ENCODE results near the gene SPRR1B. TPM values are rescaled to one million over a fixed set of nuclear protein-coding genes. Genes with fewer than 3 reads are reported as not detected.

Gene SPRR1B
- total and polyA plus RNA-seq, 2 donors from 2014 or later, result not detected

DNA sequence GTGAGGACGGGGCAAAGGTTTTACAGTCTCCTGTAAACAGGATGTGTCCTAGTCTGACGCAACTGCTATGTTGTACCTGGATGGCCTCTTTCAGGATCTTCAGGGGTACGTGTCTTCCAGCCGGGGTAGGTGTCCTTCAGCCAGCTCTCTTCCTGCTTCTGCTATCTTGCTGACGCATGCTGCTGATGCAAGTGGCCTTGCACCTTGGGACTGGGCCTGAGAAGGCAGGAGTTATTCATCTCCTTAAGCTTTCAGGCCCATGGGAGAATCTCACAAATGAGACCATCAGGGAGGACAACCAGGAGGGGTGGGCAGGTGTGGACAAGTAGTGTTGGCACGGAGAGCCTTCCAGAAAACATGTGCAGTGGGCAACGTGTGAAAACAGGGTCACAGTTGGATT, 7.9 kb upstream of the SPRR1B start:
- Histone ChIP-seq H3K27me3 (ENCODE audit: control insufficient read depth, insufficient read depth, low read length) (no peaks in the 10 kb centered on the region), H3K36me3 (ENCODE audit: control insufficient read depth in 2 of 3, insufficient read depth in 3 of 3, low read length in 3 of 3) (no peaks in the 10 kb centered on the region), H3K4me3 (ENCODE audit: low read length in 3 of 3) (no peak overlapping the region), H3K27ac (ENCODE audit: low read depth in 2 of 2, low read length in 2 of 2) (no peak overlapping the region), H3K9ac (ENCODE audit: low read length in 3 of 3) (no peak overlapping the region), H3K9me3 (ENCODE audit: control insufficient read depth in 2 of 3, insufficient read depth in 1 of 3, low read length in 3 of 3) (no peaks in the 10 kb centered on the region), H3K4me1 (ENCODE audit: control insufficient read depth in 2 of 3, insufficient read depth in 2 of 3, low read depth in 1 of 3, low read length in 3 of 3) (no peaks in the 10 kb centered on the region)
- TF ChIP-seq, protein P1, sequence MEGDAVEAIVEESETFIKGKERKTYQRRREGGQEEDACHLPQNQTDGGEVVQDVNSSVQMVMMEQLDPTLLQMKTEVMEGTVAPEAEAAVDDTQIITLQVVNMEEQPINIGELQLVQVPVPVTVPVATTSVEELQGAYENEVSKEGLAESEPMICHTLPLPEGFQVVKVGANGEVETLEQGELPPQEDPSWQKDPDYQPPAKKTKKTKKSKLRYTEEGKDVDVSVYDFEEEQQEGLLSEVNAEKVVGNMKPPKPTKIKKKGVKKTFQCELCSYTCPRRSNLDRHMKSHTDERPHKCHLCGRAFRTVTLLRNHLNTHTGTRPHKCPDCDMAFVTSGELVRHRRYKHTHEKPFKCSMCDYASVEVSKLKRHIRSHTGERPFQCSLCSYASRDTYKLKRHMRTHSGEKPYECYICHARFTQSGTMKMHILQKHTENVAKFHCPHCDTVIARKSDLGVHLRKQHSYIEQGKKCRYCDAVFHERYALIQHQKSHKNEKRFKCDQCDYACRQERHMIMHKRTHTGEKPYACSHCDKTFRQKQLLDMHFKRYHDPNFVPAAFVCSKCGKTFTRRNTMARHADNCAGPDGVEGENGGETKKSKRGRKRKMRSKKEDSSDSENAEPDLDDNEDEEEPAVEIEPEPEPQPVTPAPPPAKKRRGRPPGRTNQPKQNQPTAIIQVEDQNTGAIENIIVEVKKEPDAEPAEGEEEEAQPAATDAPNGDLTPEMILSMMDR (IDR thresholded peaks at IDR 0.05; ENCODE audit: borderline replicate concordance, extremely low read depth, insufficient read depth), result no peak
- FAIRE-seq (no peak), DNase-seq (no peak)
- intact Hi-C loops (cut with DNase I), result no loop called here

DNA sequence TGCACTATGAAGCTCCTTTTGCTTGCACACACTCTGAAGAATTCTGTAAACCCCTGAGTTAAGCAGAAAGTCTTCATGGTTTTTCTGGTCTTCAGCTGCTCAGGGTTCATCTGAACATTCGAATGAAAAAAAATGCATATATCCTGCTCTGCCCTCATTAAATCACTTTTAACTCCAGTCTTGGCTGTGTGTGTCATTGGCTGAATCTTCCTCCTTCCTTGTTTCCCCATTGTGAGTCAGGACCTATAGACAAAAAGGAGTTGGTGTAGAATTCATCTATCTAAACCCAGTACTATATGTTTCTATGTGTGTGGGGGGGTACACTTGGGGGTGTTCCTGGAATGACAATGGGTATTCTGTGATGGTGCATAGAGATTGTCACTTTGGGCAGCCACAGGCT, 6.6 kb upstream of the SPRR1B start:
- FAIRE-seq, result no peak

DNA sequence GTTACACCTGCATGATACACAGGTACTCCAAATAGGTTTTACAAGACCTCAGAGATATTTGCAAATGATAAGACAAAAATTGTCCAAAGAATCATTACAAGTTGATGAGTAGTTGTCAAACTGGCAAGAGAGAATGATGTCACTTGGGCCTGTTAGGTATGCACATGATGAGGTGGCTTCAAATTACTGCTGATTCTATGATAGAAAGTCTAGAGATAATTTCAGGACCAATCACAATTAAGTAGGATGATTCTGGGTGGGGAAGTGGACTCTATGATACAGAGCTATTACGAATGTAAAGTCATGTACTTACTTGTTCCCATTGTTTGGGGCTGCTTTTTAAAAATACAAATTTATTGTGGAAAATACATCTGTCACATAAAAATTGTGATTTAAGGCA, 5.2 kb upstream of the SPRR1B start:
- Histone ChIP-seq H3K4me3 (ENCODE audit: low read length in 3 of 3) (no peak overlapping the region), H3K27ac (ENCODE audit: low read depth in 2 of 2, low read length in 2 of 2) (no peak overlapping the region), H3K27me3 (ENCODE audit: control insufficient read depth, insufficient read depth, low read length) (no peaks in the 10 kb centered on the region), H3K4me1 (ENCODE audit: control insufficient read depth in 2 of 3, insufficient read depth in 2 of 3, low read depth in 1 of 3, low read length in 3 of 3) (no peaks in the 10 kb centered on the region), H3K9ac (ENCODE audit: low read length in 3 of 3) (no peak overlapping the region), H3K36me3 (ENCODE audit: control insufficient read depth in 2 of 3, insufficient read depth in 3 of 3, low read length in 3 of 3) (no peaks in the 10 kb centered on the region), H3K9me3 (ENCODE audit: control insufficient read depth in 2 of 3, insufficient read depth in 1 of 3, low read length in 3 of 3) (no peaks in the 10 kb centered on the region)
- no peak for DNase-seq
- intact Hi-C loops (cut with DNase I), result no loop called here
- TF ChIP-seq, protein P1 (IDR thresholded peaks at IDR 0.05; ENCODE audit: borderline replicate concordance, extremely low read depth, insufficient read depth), result no peak
- no peak for FAIRE-seq

More for the DNA sequence above, 6.6 kb upstream of the SPRR1B start:
- Histone ChIP-seq H3K27ac (ENCODE audit: low read depth in 2 of 2, low read length in 2 of 2) (no peak overlapping the region), H3K36me3 (ENCODE audit: control insufficient read depth in 2 of 3, insufficient read depth in 3 of 3, low read length in 3 of 3) (no peaks in the 10 kb centered on the region), H3K9me3 (ENCODE audit: control insufficient read depth in 2 of 3, insufficient read depth in 1 of 3, low read length in 3 of 3) (no peaks in the 10 kb centered on the region), H3K4me1 (ENCODE audit: control insufficient read depth in 2 of 3, insufficient read depth in 2 of 3, low read depth in 1 of 3, low read length in 3 of 3) (no peaks in the 10 kb centered on the region), H3K4me3 (ENCODE audit: low read length in 3 of 3) (no peak overlapping the region), H3K9ac (ENCODE audit: low read length in 3 of 3) (no peak overlapping the region), H3K27me3 (ENCODE audit: control insufficient read depth, insufficient read depth, low read length) (no peaks in the 10 kb centered on the region)
- no peak for DNase-seq
- intact Hi-C loops (cut with DNase I), result no loop called here
- TF ChIP-seq, protein P1 (IDR thresholded peaks at IDR 0.05; ENCODE audit: borderline replicate concordance, extremely low read depth, insufficient read depth), result no peak

DNA sequence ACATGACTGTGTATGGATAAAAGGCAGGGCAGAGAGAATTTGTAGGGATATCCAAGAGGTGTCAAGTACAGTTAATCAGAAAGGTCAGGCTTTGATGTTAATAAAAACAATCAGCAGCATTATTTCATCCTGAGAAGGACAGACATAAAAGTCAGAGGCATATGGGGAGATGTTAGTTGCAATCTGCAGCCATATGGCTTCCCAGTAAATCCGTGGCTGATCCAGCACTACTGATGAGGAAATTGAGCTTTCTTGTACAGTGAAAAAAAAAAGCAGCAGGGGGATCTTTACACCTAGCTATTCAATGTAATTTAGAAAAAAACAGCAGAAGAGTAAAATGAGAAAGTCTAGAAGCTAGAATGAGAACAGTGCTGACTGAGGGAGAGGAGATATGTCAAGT, 2.2 kb upstream of the SPRR1B start:
- no peak overlapping the region for H3K4me3 ChIP-seq (ENCODE audit: low read length in 3 of 3)
- H3K27ac ChIP-seq (ENCODE audit: low read depth in 2 of 2, low read length in 2 of 2), result no peak overlapping the region
- H3K9me3 ChIP-seq (ENCODE audit: control insufficient read depth in 2 of 3, insufficient read depth in 1 of 3, low read length in 3 of 3), result no peaks in the 10 kb centered on the region
- FAIRE-seq, result no peak
- TF ChIP-seq, protein P1 (IDR thresholded peaks at IDR 0.05; ENCODE audit: borderline replicate concordance, extremely low read depth, insufficient read depth), result no peak
- no peak for DNase-seq
- H3K4me1 ChIP-seq (ENCODE audit: control insufficient read depth in 2 of 3, insufficient read depth in 2 of 3, low read depth in 1 of 3, low read length in 3 of 3), result no peaks in the 10 kb centered on the region
- no peaks in the 10 kb centered on the region for H3K27me3 ChIP-seq (ENCODE audit: control insufficient read depth, insufficient read depth, low read length)
- no peak overlapping the region for H3K9ac ChIP-seq (ENCODE audit: low read length in 3 of 3)
- H3K36me3 ChIP-seq (ENCODE audit: control insufficient read depth in 2 of 3, insufficient read depth in 3 of 3, low read length in 3 of 3), result no peaks in the 10 kb centered on the region
- intact Hi-C loops (cut with DNase I), result no loop called here

Data from kidney (tissue), 14 donors.